HuH-7.5 (cell line): Measurements from ENCODE around the gene NLGN1.

Experiments
- DNase-seq: peaks from one replicate; pipeline ENCODE4 v3.0.0; 2011; ENCODE audit warnings: low spot score

Gene NLGN1

GRCh38 chr3:173641696-173642095 lies 244.2 kb downstream of the NLGN1 start:
- no peak for DNase-seq

- DNase-seq: no peak
These were observed 246.8 kb downstream of the NLGN1 start for GRCh38 chr3:173644086-173645082.

GRCh38 chr3:173650596-173650995 lies 253.1 kb downstream of the NLGN1 start:
- DNase-seq: no peak

GRCh38 chr3:173652093-173652492 lies 254.5 kb downstream of the NLGN1 start:
- no peak for DNase-seq

GRCh38 chr3:173653781-173654180 lies 256.2 kb downstream of the NLGN1 start:
- DNase-seq: no peak

GRCh38 chr3:173659972-173660371 lies 262.4 kb downstream of the NLGN1 start:
- DNase-seq: no peak

GRCh38 chr3:173660645-173661299 lies 263.2 kb downstream of the NLGN1 start:
- DNase-seq: no peak

- no peak for DNase-seq
These were observed 266.2 kb downstream of the NLGN1 start for GRCh38 chr3:173663696-173664111.

GRCh38 chr3:173676094-173676493 lies 278.6 kb downstream of the NLGN1 start:
- no peak for DNase-seq

- no peak for DNase-seq
These were observed 283.7 kb downstream of the NLGN1 start for GRCh38 chr3:173681188-173681678.

- no peak for DNase-seq
These were observed 287.9 kb downstream of the NLGN1 start for GRCh38 chr3:173685456-173685855.

GRCh38 chr3:173688216-173688842 lies 290.8 kb downstream of the NLGN1 start:
- no peak for DNase-seq

- DNase-seq: no peak
These were observed 293.1 kb downstream of the NLGN1 start for GRCh38 chr3:173690542-173691180.

- DNase-seq: no peak
These were observed 301.8 kb downstream of the NLGN1 start for GRCh38 chr3:173699353-173699752.

GRCh38 chr3:173700336-173700735 lies 302.8 kb downstream of the NLGN1 start:
- no peak for DNase-seq

- DNase-seq: no peak
These were observed 305.0 kb downstream of the NLGN1 start for GRCh38 chr3:173702561-173702960.

- no peak for DNase-seq
These were observed 306.2 kb downstream of the NLGN1 start for GRCh38 chr3:173703771-173704170.

- no peak for DNase-seq
These were observed 309.1 kb downstream of the NLGN1 start for GRCh38 chr3:173706630-173707029.

GRCh38 chr3:173708191-173708590 lies 310.6 kb downstream of the NLGN1 start:
- DNase-seq: no peak

GRCh38 chr3:173709026-173709425 lies 311.5 kb downstream of the NLGN1 start:
- DNase-seq: no peak

GRCh38 chr3:173711619-173712018 lies 314.1 kb downstream of the NLGN1 start:
- no peak for DNase-seq

- no peak for DNase-seq
These were observed 322.0 kb downstream of the NLGN1 start for GRCh38 chr3:173719585-173719984.
